ENCODE measurements around the gene OR8B4.
"Not testable (repeated sequence)": the region's sequence is repeated elsewhere in the genome, so short reads cannot be mapped to it uniquely, and the experiment has no call there.

OR8B4 gene

GRCh38 chr11:124405581-124405980 is 19.1 kb downstream of the OR8B4 start:
- no peak for DNase-seq (ENCODE audit: low read depth)

- not testable (repeated sequence) for DNase-seq (ENCODE audit: low read depth)
Measured at GRCh38 chr11:124403186-124403585, 21.5 kb downstream of the OR8B4 start.

- DNase-seq (ENCODE audit: low read depth) = peak; percentile 7
Measured at GRCh38 chr11:124402326-124402922, 22.2 kb downstream of the OR8B4 start.

- DNase-seq (ENCODE audit: low read depth) = no peak
Measured at GRCh38 chr11:124398924-124399323, 25.7 kb downstream of the OR8B4 start, which contains the start of gene OR8B3. TSS of gene OR8B3 (minus strand) at chr11:124399024. CDS start at chr11:124397351, 1,673 bp downstream.

- not testable (repeated sequence) for DNase-seq (ENCODE audit: low read depth)
Measured at GRCh38 chr11:124396847-124397246, 27.8 kb downstream of the OR8B4 start.

GRCh38 chr11:124394408-124394807 is 30.3 kb downstream of the OR8B4 start:
- no peak for DNase-seq (ENCODE audit: low read depth)

- no peak for DNase-seq (ENCODE audit: low read depth)
Measured at GRCh38 chr11:124384399-124384798, 40.3 kb downstream of the OR8B4 start, which contains the start of gene OR8B2. TSS of gene OR8B2 (minus strand) at chr11:124384499. CDS start at chr11:124383343, 1,156 bp downstream.

GRCh38 chr11:124382857-124383256 is 41.8 kb downstream of the OR8B4 start:
- not testable (repeated sequence) for DNase-seq (ENCODE audit: low read depth)

GRCh38 chr11:124380585-124380984 is 44.1 kb downstream of the OR8B4 start:
- no peak for DNase-seq (ENCODE audit: low read depth)

GRCh38 chr11:124376280-124376679 is 48.4 kb downstream of the OR8B4 start:
- no peak for DNase-seq (ENCODE audit: low read depth)

Data from activated T-cell treated with anti-CD3 and anti-CD28 coated beads for 1 hour (primary cell).